Fibroblast of peridontal ligament (primary cell): ENCODE measurements around the gene RFT1.

Source experiments
- DNase-seq: peaks from one replicate; pipeline ENCODE4 v3.0.0-alpha.2; 2010; ENCODE audit errors: extremely low read depth

Gene RFT1

GRCh38 chr3:53092216-53092615 lies 38.0 kb downstream of the RFT1 start:
- DNase-seq = no peak

GRCh38 chr3:53091011-53091410 lies 39.2 kb downstream of the RFT1 start:
- no peak for DNase-seq

- no peak for DNase-seq
These were observed 40.7 kb downstream of the RFT1 start for GRCh38 chr3:53089511-53089910.

- no peak for DNase-seq
These were observed 44.8 kb downstream of the RFT1 start for GRCh38 chr3:53085476-53085875.

- DNase-seq = no peak
These were observed 45.8 kb downstream of the RFT1 start for GRCh38 chr3:53084310-53085001.

GRCh38 chr3:53083949-53084309 lies 46.3 kb downstream of the RFT1 start:
- DNase-seq = no peak

GRCh38 chr3:53083521-53083920 lies 46.7 kb downstream of the RFT1 start:
- DNase-seq = peak; percentile 82

GRCh38 chr3:53082736-53083135 lies 47.5 kb downstream of the RFT1 start:
- DNase-seq = no peak

- DNase-seq = no peak
These were observed 48.9 kb downstream of the RFT1 start for GRCh38 chr3:53081318-53081717.

GRCh38 chr3:53080612-53081205 lies 49.5 kb downstream of the RFT1 start:
- DNase-seq = no peak

GRCh38 chr3:53079791-53080555 lies 50.3 kb downstream of the RFT1 start:
- no peak for DNase-seq

GRCh38 chr3:53079147-53079546 lies 51.1 kb downstream of the RFT1 start:
- DNase-seq = no peak

- DNase-seq = no peak
These were observed 51.6 kb downstream of the RFT1 start for GRCh38 chr3:53078656-53079055.

- DNase-seq = no peak
These were observed 52.6 kb downstream of the RFT1 start for GRCh38 chr3:53077476-53078220.

GRCh38 chr3:53075743-53076140 lies 54.5 kb downstream of the RFT1 start:
- DNase-seq = no peak

- no peak for DNase-seq
These were observed 55.2 kb downstream of the RFT1 start for GRCh38 chr3:53074761-53075742.

- DNase-seq = no peak
These were observed 55.9 kb downstream of the RFT1 start for GRCh38 chr3:53074366-53074696.

GRCh38 chr3:53073553-53074365 lies 56.5 kb downstream of the RFT1 start:
- no peak for DNase-seq

- peak; percentile 72 for DNase-seq
These were observed 57.3 kb downstream of the RFT1 start for GRCh38 chr3:53072653-53073552.
